HepG2 (cell line): ENCODE data around the gene MYLK. TPM values are rescaled to one million over a fixed set of nuclear protein-coding genes. Genes with fewer than 3 reads are reported as not detected.

Experiments
- ATAC-seq: fragments of 200-7000 bp; cut with Tn5 transposase; 3 replicates; pipeline ENCODE4 v1.9.1; 2020; ENCODE audit warnings: mild to moderate bottlenecking, moderate library complexity
- BruUV-seq: library from RNA; stranded (reverse); fragments of 400-500 nt; replicated peaks from 2 replicates; lab custom pipeline; 2021; lab: Mats Ljungman, UMichigan
- CTCF ChIA-PET: fragments of 300-600 bp; formaldehyde crosslinking; extraction: SDS; loops from one replicate; lab custom pipeline; 2021; ENCODE audit warnings: low total read pairs, inconsistent platforms, low intra/inter-chr PET ratio; lab: Yijun Ruan, JAX
- POLR2A ChIA-PET: fragments of 350-600 bp; sonication (Branson Sonifier 250); formaldehyde crosslinking; loops from one replicate; lab custom pipeline; 2020; ENCODE audit warnings: antibody characterized with exemption, inconsistent platforms; lab: Yijun Ruan, JAX
- DNase-seq: peaks from one replicate; pipeline ENCODE4 v3.0.0-alpha.2; 2015; ENCODE audit warnings: low spot score
- FAIRE-seq: peaks from 3 replicates; lab custom pipeline; 2011; peaks lifted over from hg19 to GRCh38; lab: Jason Lieb, UNC
- H2AFZ ChIP-seq: one replicate; pipeline ENCODE4 v1.6.1; 2011; ENCODE audit warnings: low read length, inconsistent platforms
- H3K27ac ChIP-seq: fragments of 300-600 bp; 3 replicates; pipeline ENCODE4 v1.8.0; 2011; ENCODE audit warnings: mixed run types, mild to moderate bottlenecking, mixed read lengths, low read length, inconsistent platforms; ENCODE audit not compliant: insufficient read depth; ENCODE audit errors: extremely low read length
- H3K27me3 ChIP-seq, 2 experiments: fragments of 200-600 bp in 1 of 2; 2 replicates in 1 of 2; 3 replicates in 1 of 2; pipeline versions ENCODE4 v1.6.0 to v1.8.0; 2011; ENCODE audit warnings: low read length in 2 of 2, mild to moderate bottlenecking in 2 of 2, moderate library complexity in 2 of 2, inconsistent platforms in 1 of 2; ENCODE audit not compliant: insufficient read depth in 2 of 2, control insufficient read depth in 1 of 2
- H3K36me3 ChIP-seq, 2 experiments: fragments of 200-600 bp in 1 of 2; replicated peaks in 1 of 2; 2 replicates in 1 of 2; 3 replicates in 1 of 2; pipeline versions ENCODE4 v1.5.1 to v1.8.0; 2011; ENCODE audit warnings: low read length in 2 of 2, inconsistent platforms in 1 of 2; ENCODE audit not compliant: insufficient read depth in 2 of 2, control insufficient read depth in 1 of 2
- H3K4me1 ChIP-seq: 2 replicates; pipeline ENCODE4 v1.5.1; 2012; ENCODE audit warnings: low read length, inconsistent platforms; ENCODE audit not compliant: insufficient read depth
- H3K4me2 ChIP-seq: 2 replicates; pipeline ENCODE4 v1.6.0; 2011; ENCODE audit warnings: low read depth, low read length, inconsistent platforms
- H3K4me3 ChIP-seq, 3 experiments: fragments of 200-600 bp in 1 of 3; sonication (generic), shearing (Covaris generic) in 1 of 3; replicated peaks in 1 of 3; 2 replicates each; pipeline ENCODE4 v1.5.1; 2011 to 2016; ENCODE audit warnings: low read length in 3 of 3, inconsistent platforms in 2 of 3, low read depth in 2 of 3, mild to moderate bottlenecking in 2 of 3, control low read depth in 1 of 3, mixed read lengths in 1 of 3; ENCODE audit not compliant: insufficient read depth in 1 of 3
- H3K79me2 ChIP-seq: one replicate; pipeline ENCODE4 v1.6.1; 2011; ENCODE audit warnings: low read length, inconsistent platforms; ENCODE audit not compliant: insufficient read depth
- H3K9ac ChIP-seq: 2 replicates; pipeline ENCODE4 v1.6.0; 2011; ENCODE audit warnings: mild to moderate bottlenecking, low read depth, low read length, inconsistent platforms; ENCODE audit not compliant: insufficient read depth
- H3K9me3 ChIP-seq: 2 replicates; pipeline ENCODE4 v1.5.1; 2012; ENCODE audit warnings: mild to moderate bottlenecking, low read length
- H4K20me1 ChIP-seq: 2 replicates; pipeline ENCODE4 v1.6.0; 2011; ENCODE audit warnings: inconsistent platforms, mild to moderate bottlenecking, low read length, moderate library complexity; ENCODE audit not compliant: insufficient read depth
- AHR ChIP-seq: IDR thresholded peaks from 2 replicates; pipeline ENCODE4 v1.6.1; 2018; ENCODE audit warnings: missing genetic modification reagents, missing compliant biosample characterization
- DR1 ChIP-seq: sonication (generic); formaldehyde crosslinking; IDR thresholded peaks from 2 replicates; pipeline ENCODE4 v1.8.0; 2021; ENCODE audit warnings: mild to moderate bottlenecking, missing genetic modification reagents, inconsistent platforms
- GABPB1 ChIP-seq: IDR thresholded peaks from 2 replicates; pipeline ENCODE4 v1.6.1; 2016; ENCODE audit warnings: mild to moderate bottlenecking, missing genetic modification reagents, moderate library complexity, missing compliant biosample characterization
- GTF3A ChIP-seq: sonication (generic); formaldehyde crosslinking; conservative IDR thresholded peaks from 2 replicates; pipeline ENCODE4 v1.4.0; 2020; ENCODE audit warnings: mild to moderate bottlenecking, missing genetic modification reagents
- HMG20A ChIP-seq: IDR thresholded peaks from 2 replicates; pipeline ENCODE4 v1.6.1; 2016; ENCODE audit warnings: borderline replicate concordance
- MAZ ChIP-seq, 2 experiments: sonication (generic) in 1 of 2; formaldehyde crosslinking in 1 of 2; IDR thresholded peaks; 2 replicates each; pipeline versions ENCODE4 v1.5.0 to v1.6.1; 2012 to 2020; ENCODE audit warnings: low read depth in 2 of 2, mild to moderate bottlenecking in 2 of 2, borderline replicate concordance in 1 of 2, improper control_type of control experiment in 1 of 2, low read length in 1 of 2, missing genetic modification reagents in 1 of 2, moderate library complexity in 1 of 2
- MED1 ChIP-seq: sonication (generic); formaldehyde crosslinking; IDR thresholded peaks from 2 replicates; pipeline ENCODE4 v1.4.0; 2020; ENCODE audit warnings: missing genetic modification reagents
- NRL ChIP-seq: sonication (generic); formaldehyde crosslinking; IDR thresholded peaks from 2 replicates; pipeline ENCODE4 v1.5.0; 2020; ENCODE audit warnings: missing genetic modification reagents, mild to moderate bottlenecking, moderate library complexity, borderline replicate concordance
- PAF1 ChIP-seq: IDR thresholded peaks from 2 replicates; pipeline ENCODE4 v1.6.1; 2016; ENCODE audit warnings: missing genetic modification reagents, missing compliant biosample characterization
- RCOR2 ChIP-seq: IDR thresholded peaks from 2 replicates; pipeline ENCODE4 v1.6.1; 2016; ENCODE audit warnings: missing biosample characterization, missing genetic modification reagents
- SIX1 ChIP-seq: sonication (generic); formaldehyde crosslinking; IDR thresholded peaks from 2 replicates; pipeline ENCODE4 v1.4.0; 2020; ENCODE audit warnings: missing genetic modification reagents, borderline replicate concordance
- ZFP41 ChIP-seq: sonication (generic); formaldehyde crosslinking; IDR thresholded peaks from 2 replicates; pipeline ENCODE4 v1.4.0; 2020; ENCODE audit warnings: mild to moderate bottlenecking, missing genetic modification reagents, borderline replicate concordance
- ZNF205 ChIP-seq: IDR thresholded peaks from 2 replicates; pipeline ENCODE4 v1.6.1; 2018; ENCODE audit warnings: missing biosample characterization, missing genetic modification reagents
- ZNF619 ChIP-seq: sonication (generic); formaldehyde crosslinking; IDR thresholded peaks from 2 replicates; pipeline ENCODE4 v1.4.0; 2020; ENCODE audit warnings: mild to moderate bottlenecking, missing genetic modification reagents
- ZNF75D ChIP-seq: sonication (generic); formaldehyde crosslinking; IDR thresholded peaks from 2 replicates; pipeline ENCODE4 v1.8.1; 2023; ENCODE audit warnings: missing genetic modification reagents, mild to moderate bottlenecking, borderline replicate concordance
- WGBS: methylation state at CpG from one replicate; pipeline ENCODE4 v1.1.6; 2017; ENCODE audit warnings: low lambda C conversion rate; 5-methylcytosine and 5-hydroxymethylcytosine counted together
- in situ Hi-C: cut with HindIII; loops from 2 replicates; pipeline ENCODE4 v1.10.0; 2017; ENCODE audit warnings: low pct_unique_long_range_greater_than_20kb; ENCODE audit not compliant: extremely low pct_ligation_motif_present
- intact Hi-C: fragments of 100-400 bp; cut with micrococcal nuclease; formaldehyde crosslinking; loops from one replicate; pipeline ENCODE4 v1.10.0; 2022; ENCODE audit not compliant: unreplicated experiment
- polyA plus RNA-seq, 8 experiments: library from polyadenylated mRNA; depleted of rRNA in 3 of 8; stranded (reverse) in 7 of 8; unstranded in 1 of 8; fragments of >200 nt; fragmentation: Illumina TruSeq in 4 of 8; extraction: Trizol in 4 of 8; gene quantifications; 2 replicates each; pipeline versions ENCODE4 v1.2.1 to v1.2.3, GENCODE V29; 2011 to 2016; ENCODE audit warnings: low read depth in 4 of 8, missing spikeins in 1 of 8, mixed read lengths in 1 of 8; ENCODE audit not compliant: insufficient read depth in 1 of 8
- total RNA-seq, 5 experiments: library from RNA; depleted of rRNA; stranded (reverse); fragments of >200 nt; fragmentation: Illumina TruSeq; extraction: Trizol; gene quantifications; 2 replicates each; pipeline ENCODE4 v1.2.3, GENCODE V29; 2016; ENCODE audit warnings: low read depth in 1 of 5
- TF ChIP-seq, protein P1 (sequence below): sonication (generic); formaldehyde crosslinking; IDR thresholded peaks from 2 replicates; pipeline ENCODE4 v1.8.1; 2022; ENCODE audit warnings: low read depth, mild to moderate bottlenecking, missing genetic modification reagents

MYLK gene
- total and polyA plus RNA-seq, 2 of the 13 experiments (the other 11 are each of a cell fraction or from before 2014, with no cell fraction given): 10.6 to 34.9 TPM

GRCh38 chr3:123622766-123623165, 261.4 kb downstream of the MYLK start:
- Histone ChIP-seq H3K79me2 (no peaks in the 10 kb centered on the region), H3K36me3 (peaks cover 13 to 37% of the 10 kb centered on the region in 2 experiments; a peak in 4 of 5 replicates), H3K4me2 (no peak overlapping the region), H3K9me3 (no peaks in the 10 kb centered on the region), H4K20me1 (no peaks in the 10 kb centered on the region), H3K4me1 (peaks cover 30% of the 10 kb centered on the region), H3K27me3 (no peaks in the 10 kb centered on the region), H2AFZ (no peak overlapping the region), H3K4me3 (no peak overlapping the region), H3K9ac (no peak overlapping the region)
- FAIRE-seq (no peak), ATAC-seq (no peak), DNase-seq (no peak)
- WGBS: 98% methylated on average over 2 of the region's 2 CpGs
- BruUV-seq: no TSS peak
- POLR2A ChIA-PET: interaction anchor here (1.7 kb wide), 1 partner anchor 37 kb away, joined by 3 read pairs; no protein-coding TSS in a partner anchor
- in situ Hi-C loops (no loop called here), intact Hi-C loops (no loop called here)
- TF ChIP-seq NRL (no peak), MAZ (IDR thresholded peaks at IDR 0.05; ENCODE audit: borderline replicate concordance, low read depth, low read length) (no peak), MAZ (CRISPR knock-in tag; IDR thresholded peaks at IDR 0.05; ENCODE audit: low read depth) (no peak), ZNF75D (CRISPR knock-in tag) (no peak), SIX1 (no peak), GABPB1 (no peak), MED1 (CRISPR knock-in tag) (no peak), AHR (CRISPR knock-in tag) (no peak), DR1 (CRISPR knock-in tag) (no peak), ZNF205 (CRISPR knock-in tag) (no peak), GTF3A (CRISPR knock-in tag) (no peak), ZNF619 (no peak), PAF1 (CRISPR knock-in tag) (no peak), HMG20A (no peak), RCOR2 (CRISPR knock-in tag) (no peak), ZFP41 (no peak)
- TF ChIP-seq, protein P1, sequence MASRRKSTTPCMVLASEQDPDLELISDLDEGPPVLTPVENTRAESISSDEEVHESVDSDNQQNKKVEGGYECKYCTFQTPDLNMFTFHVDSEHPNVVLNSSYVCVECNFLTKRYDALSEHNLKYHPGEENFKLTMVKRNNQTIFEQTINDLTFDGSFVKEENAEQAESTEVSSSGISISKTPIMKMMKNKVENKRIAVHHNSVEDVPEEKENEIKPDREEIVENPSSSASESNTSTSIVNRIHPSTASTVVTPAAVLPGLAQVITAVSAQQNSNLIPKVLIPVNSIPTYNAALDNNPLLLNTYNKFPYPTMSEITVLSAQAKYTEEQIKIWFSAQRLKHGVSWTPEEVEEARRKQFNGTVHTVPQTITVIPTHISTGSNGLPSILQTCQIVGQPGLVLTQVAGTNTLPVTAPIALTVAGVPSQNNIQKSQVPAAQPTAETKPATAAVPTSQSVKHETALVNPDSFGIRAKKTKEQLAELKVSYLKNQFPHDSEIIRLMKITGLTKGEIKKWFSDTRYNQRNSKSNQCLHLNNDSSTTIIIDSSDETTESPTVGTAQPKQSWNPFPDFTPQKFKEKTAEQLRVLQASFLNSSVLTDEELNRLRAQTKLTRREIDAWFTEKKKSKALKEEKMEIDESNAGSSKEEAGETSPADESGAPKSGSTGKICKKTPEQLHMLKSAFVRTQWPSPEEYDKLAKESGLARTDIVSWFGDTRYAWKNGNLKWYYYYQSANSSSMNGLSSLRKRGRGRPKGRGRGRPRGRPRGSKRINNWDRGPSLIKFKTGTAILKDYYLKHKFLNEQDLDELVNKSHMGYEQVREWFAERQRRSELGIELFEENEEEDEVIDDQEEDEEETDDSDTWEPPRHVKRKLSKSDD (CRISPR knock-in tag): no peak
- TF ChIP-seq, all 625 proteins: peak for 0
- H3K27ac ChIP-seq: no peak overlapping the region
- CTCF ChIA-PET: no interaction called here
